B cell (primary cell): ENCODE measurements around the gene DNASE1L3. TPM values are rescaled to one million over a fixed set of nuclear protein-coding genes. Genes with fewer than 3 reads are reported as not detected.

Experiments used
- ATAC-seq: fragments of 200-7000 bp; cut with Tn5 transposase; one replicate; pipeline ENCODE4 v1.10.0; 2021; ENCODE audit warnings: low read depth, mild to moderate bottlenecking, moderate number of reproducible peaks, moderate library complexity
- CTCF ChIA-PET: fragments of 350-600 bp; sonication (Branson Sonifier 250); formaldehyde crosslinking; loops from one replicate; lab custom pipeline; 2021; ENCODE audit warnings: antibody characterized with exemption, inconsistent platforms; lab: Charles Lee
- POLR2A ChIA-PET: fragments of 350-600 bp; sonication (Branson Sonifier 250); formaldehyde crosslinking; loops from one replicate; lab custom pipeline; 2021; ENCODE audit warnings: antibody characterized with exemption; lab: Charles Lee
- DNase-seq: peaks from one replicate; pipeline ENCODE4 v3.0.0; 2013
- H2AFZ ChIP-seq: 2 replicates; pipeline ENCODE4 v1.6.1; 2012; ENCODE audit warnings: mild to moderate bottlenecking, low read depth, low read length; ENCODE audit not compliant: insufficient read depth, poor library complexity, severe bottlenecking
- H3K27ac ChIP-seq, 2 donors: 1 replicate in 1 of 2; 2 replicates in 1 of 2; pipeline ENCODE4 v1.5.1; 2012 to 2013; ENCODE audit warnings: low read length in 2 of 2, mild to moderate bottlenecking in 2 of 2, moderate library complexity in 1 of 2
- H3K27me3 ChIP-seq, 4 experiments: fragments of 200-600 bp in 1 of 4; sonication (generic) in 1 of 4; replicated peaks in 1 of 4; 1 replicate in 2 of 4; 2 replicates in 2 of 4; pipeline versions ENCODE4 v1.6.1 to v1.7.0; 2013 to 2016; ENCODE audit warnings: low read length in 3 of 4, mild to moderate bottlenecking in 2 of 4, mixed read lengths in 1 of 4, moderate library complexity in 1 of 4; ENCODE audit not compliant: insufficient read depth in 4 of 4, control insufficient read depth in 3 of 4; ENCODE audit errors: control extremely low read depth in 1 of 4
- H3K36me3 ChIP-seq, 2 experiments: replicated peaks in 1 of 2; 1 replicate in 1 of 2; 2 replicates in 1 of 2; pipeline versions ENCODE4 v1.6.1 to v1.7.1; 2013; ENCODE audit warnings: low read length in 1 of 2; ENCODE audit not compliant: insufficient read depth in 2 of 2, control insufficient read depth in 1 of 2; ENCODE audit errors: control extremely low read depth in 1 of 2, extremely low read depth in 1 of 2
- H3K4me1 ChIP-seq, 2 donors: fragments of 200-600 bp in 1 of 2; sonication (generic) in 1 of 2; 1 replicate in 1 of 2; 2 replicates in 1 of 2; pipeline versions ENCODE4 v1.5.1 to v1.6.1; 2013 to 2017; ENCODE audit warnings: low read length in 2 of 2; ENCODE audit not compliant: control insufficient read depth in 2 of 2, insufficient read depth in 2 of 2
- H3K4me2 ChIP-seq: replicated peaks from 2 replicates; pipeline ENCODE3; 2012; ENCODE audit warnings: mild to moderate bottlenecking, low read depth, low read length; ENCODE audit not compliant: poor library complexity, severe bottlenecking
- H3K4me3 ChIP-seq, 5 experiments: fragments of 200-600 bp in 1 of 5; sonication (generic) in 1 of 5; 1 replicate in 3 of 5; 2 replicates in 2 of 5; pipeline versions ENCODE4 v1.5.1 to v1.7.0; 2011 to 2016; ENCODE audit warnings: low read length in 4 of 5, mild to moderate bottlenecking in 4 of 5, low read depth in 2 of 5, control low read depth in 1 of 5, moderate library complexity in 1 of 5; ENCODE audit not compliant: insufficient read depth in 1 of 5; ENCODE audit errors: control extremely low read depth in 1 of 5, extremely low read depth in 1 of 5
- H3K79me2 ChIP-seq: fragments of 200-600 bp; sonication (generic); one replicate; pipeline ENCODE4 v1.6.0; 2016; ENCODE audit warnings: low read length; ENCODE audit not compliant: control insufficient read depth, insufficient read depth
- H3K9ac ChIP-seq: fragments of 200-600 bp; sonication (generic); 2 replicates; pipeline ENCODE4 v1.6.1; 2017; ENCODE audit warnings: mild to moderate bottlenecking, low read length, moderate library complexity
- H3K9me3 ChIP-seq, 3 donors: one replicate each; pipeline versions ENCODE4 v1.6.1 to v1.7.1; 2013; ENCODE audit warnings: low read length in 2 of 3; ENCODE audit not compliant: control insufficient read depth in 2 of 3, insufficient read depth in 1 of 3; ENCODE audit errors: control extremely low read depth in 1 of 3
- H4K20me1 ChIP-seq: 2 replicates; pipeline ENCODE4 v1.6.0; 2012; ENCODE audit warnings: mild to moderate bottlenecking, low read length; ENCODE audit not compliant: insufficient read depth, control insufficient read depth, poor library complexity, severe bottlenecking
- H3K27ac Mint-ChIP-seq: one replicate; pipeline ENCODE4 v1.8.0; 2021; ENCODE audit warnings: mixed read lengths
- H3K27me3 Mint-ChIP-seq: one replicate; pipeline ENCODE4 v1.8.0; 2021; ENCODE audit warnings: mixed read lengths
- H3K4me1 Mint-ChIP-seq: one replicate; pipeline ENCODE4 v1.8.0; 2021; ENCODE audit warnings: mixed read lengths
- H3K4me3 Mint-ChIP-seq: one replicate; pipeline ENCODE4 v1.8.0; 2021; ENCODE audit warnings: mixed read lengths
- H3K9me3 Mint-ChIP-seq: one replicate; pipeline ENCODE4 v1.8.0; 2022; ENCODE audit warnings: mixed read lengths; ENCODE audit not compliant: insufficient read depth
- CTCF ChIP-seq: fragments of 200-600 bp; IDR thresholded peaks from one replicate; pipeline ENCODE4 v1.8.0; 2022; ENCODE audit warnings: antibody characterized with exemption, mild to moderate bottlenecking
- EZH2 ChIP-seq: IDR thresholded peaks from 2 replicates; pipeline ENCODE4 v1.6.1; 2012; ENCODE audit warnings: borderline replicate concordance, low read depth, mild to moderate bottlenecking, moderate library complexity, low read length; ENCODE audit not compliant: insufficient read depth, poor library complexity, severe bottlenecking
- WGBS: methylation state at CpG from one replicate; pipeline ENCODE4 v1.1.5; 2013; ENCODE audit warnings: missing lambda C conversion rate; ENCODE audit not compliant: insufficient coverage; 5-methylcytosine and 5-hydroxymethylcytosine counted together
- intact Hi-C: fragments of 100-400 bp; cut with micrococcal nuclease; formaldehyde crosslinking; loops from one replicate; pipeline ENCODE4 v1.10.0; 2022
- polyA plus RNA-seq: library from polyadenylated mRNA; depleted of rRNA; stranded (reverse); fragments of >200 nt; gene quantifications from 2 replicates; pipeline ENCODE4 v1.2.3, GENCODE V29; 2012
- total RNA-seq, 2 donors: library from RNA; stranded (reverse); fragments of 120-200 nt in 1 of 2; gene quantifications; 1 replicate in 1 of 2; 2 replicates in 1 of 2; pipeline versions ENCODE4 v1.2.3 to v1.2.4, GENCODE V29; 2013 to 2022

The DNASE1L3 gene
- total and polyA plus RNA-seq, 2 donors (not counting 1 experiment from before 2014, with no cell fraction given), result 0.39 to 2.6 TPM

- H3K9me3 ChIP-seq, result no peaks in the 10 kb centered on the region
- no peak overlapping the region for H2AFZ ChIP-seq
- H4K20me1 ChIP-seq, result no peaks in the 10 kb centered on the region
- H3K27me3 Mint-ChIP-seq, result no peaks in the 10 kb centered on the region
- intact Hi-C loops, result no loop called here
- H3K79me2 ChIP-seq, result no peaks in the 10 kb centered on the region
- H3K36me3 ChIP-seq, result no peaks in the 10 kb centered on the region
- WGBS, result 80% methylated on average over 1 of the region's 4 CpGs
- H3K27ac Mint-ChIP-seq, result peak overlapping the region; percentile 72
- H3K4me2 ChIP-seq, result no peak overlapping the region
- no peak overlapping the region for H3K27ac ChIP-seq
- TF ChIP-seq CTCF (no peak), EZH2 (no peak)
- H3K27me3 ChIP-seq, result no peaks in the 10 kb centered on the region
- H3K4me1 Mint-ChIP-seq, result peaks cover 35% of the 10 kb centered on the region
- no peaks in the 10 kb centered on the region for H3K9me3 Mint-ChIP-seq
- ChIA-PET CTCF (interaction anchor here (0.5 to 2.0 kb wide), 4 partner anchors 11 to 102 kb away, joined by 4 to 11 read pairs (median 6); partner anchors contain the start of genes HTD2 and RPP14), POLR2A (no interaction called here)
- H3K9ac ChIP-seq, result no peak overlapping the region
- ATAC-seq (no peak), DNase-seq (no peak)
- H3K4me3 Mint-ChIP-seq, result no peak overlapping the region
- H3K4me3 ChIP-seq, result no peak overlapping the region
- H3K4me1 ChIP-seq, result peaks cover 28 to 32% of the 10 kb centered on the region in 2 donors
Observed at GRCh38 chr3:58205981-58206380, 4.8 kb downstream of the DNASE1L3 start.

- WGBS, result 95% methylated on average over 4 of the region's 4 CpGs
- no peaks in the 10 kb centered on the region for H3K36me3 ChIP-seq
- Mint-ChIP-seq H3K27me3 (no peaks in the 10 kb centered on the region), H3K9me3 (no peaks in the 10 kb centered on the region), H3K27ac (peak overlapping the region; percentile 72), H3K4me3 (no peak overlapping the region), H3K4me1 (peaks cover 41% of the 10 kb centered on the region)
- no peak overlapping the region for H3K9ac ChIP-seq
- no peaks in the 10 kb centered on the region for H4K20me1 ChIP-seq
- no peak for DNase-seq
- CTCF ChIA-PET, result interaction anchor here (1.0 to 9.6 kb wide), 4 partner anchors 8 to 101 kb away, joined by 3 to 66 read pairs (median 8); partner anchors contain the start of genes HTD2 and RPP14
- ATAC-seq, result no peak
- H3K27me3 ChIP-seq, result no peaks in the 10 kb centered on the region
- no peak overlapping the region for H2AFZ ChIP-seq
- intact Hi-C loops, result no loop called here
- TF ChIP-seq EZH2 (no peak), CTCF (no peak)
- POLR2A ChIA-PET, result interaction anchor here (1.8 kb wide), 1 partner anchor 10 kb away, joined by 3 read pairs; no protein-coding TSS in a partner anchor
- no peak overlapping the region for H3K27ac ChIP-seq
- no peaks in the 10 kb centered on the region for H3K9me3 ChIP-seq
- H3K79me2 ChIP-seq, result no peaks in the 10 kb centered on the region
- H3K4me2 ChIP-seq, result no peak overlapping the region
- peaks cover 38 to 41% of the 10 kb centered on the region in 2 donors for H3K4me1 ChIP-seq
- no peak overlapping the region for H3K4me3 ChIP-seq
Observed at GRCh38 chr3:58204720-58205119, 6.1 kb downstream of the DNASE1L3 start.
